H4 (cell line): ENCODE results near the gene OAS2. TPM values are rescaled to one million over a fixed set of nuclear protein-coding genes. Genes with fewer than 3 reads are reported as not detected.

Experiments used
- DNase-seq: peaks from one replicate; pipeline ENCODE4 v3.0.0-alpha.2; 2015; ENCODE audit warnings: low spot score
- total RNA-seq: library from RNA; depleted of rRNA; stranded (reverse); fragments of >200 nt; shearing (Covaris generic); gene quantifications from 2 replicates; pipeline ENCODE4 v1.2.3, GENCODE V29; 2014; rRNA removed

OAS2 gene, protein sequence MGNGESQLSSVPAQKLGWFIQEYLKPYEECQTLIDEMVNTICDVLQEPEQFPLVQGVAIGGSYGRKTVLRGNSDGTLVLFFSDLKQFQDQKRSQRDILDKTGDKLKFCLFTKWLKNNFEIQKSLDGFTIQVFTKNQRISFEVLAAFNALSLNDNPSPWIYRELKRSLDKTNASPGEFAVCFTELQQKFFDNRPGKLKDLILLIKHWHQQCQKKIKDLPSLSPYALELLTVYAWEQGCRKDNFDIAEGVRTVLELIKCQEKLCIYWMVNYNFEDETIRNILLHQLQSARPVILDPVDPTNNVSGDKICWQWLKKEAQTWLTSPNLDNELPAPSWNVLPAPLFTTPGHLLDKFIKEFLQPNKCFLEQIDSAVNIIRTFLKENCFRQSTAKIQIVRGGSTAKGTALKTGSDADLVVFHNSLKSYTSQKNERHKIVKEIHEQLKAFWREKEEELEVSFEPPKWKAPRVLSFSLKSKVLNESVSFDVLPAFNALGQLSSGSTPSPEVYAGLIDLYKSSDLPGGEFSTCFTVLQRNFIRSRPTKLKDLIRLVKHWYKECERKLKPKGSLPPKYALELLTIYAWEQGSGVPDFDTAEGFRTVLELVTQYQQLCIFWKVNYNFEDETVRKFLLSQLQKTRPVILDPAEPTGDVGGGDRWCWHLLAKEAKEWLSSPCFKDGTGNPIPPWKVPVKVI
- total RNA-seq, result 40.3 and 49.7 TPM in 2 replicates

DNA sequence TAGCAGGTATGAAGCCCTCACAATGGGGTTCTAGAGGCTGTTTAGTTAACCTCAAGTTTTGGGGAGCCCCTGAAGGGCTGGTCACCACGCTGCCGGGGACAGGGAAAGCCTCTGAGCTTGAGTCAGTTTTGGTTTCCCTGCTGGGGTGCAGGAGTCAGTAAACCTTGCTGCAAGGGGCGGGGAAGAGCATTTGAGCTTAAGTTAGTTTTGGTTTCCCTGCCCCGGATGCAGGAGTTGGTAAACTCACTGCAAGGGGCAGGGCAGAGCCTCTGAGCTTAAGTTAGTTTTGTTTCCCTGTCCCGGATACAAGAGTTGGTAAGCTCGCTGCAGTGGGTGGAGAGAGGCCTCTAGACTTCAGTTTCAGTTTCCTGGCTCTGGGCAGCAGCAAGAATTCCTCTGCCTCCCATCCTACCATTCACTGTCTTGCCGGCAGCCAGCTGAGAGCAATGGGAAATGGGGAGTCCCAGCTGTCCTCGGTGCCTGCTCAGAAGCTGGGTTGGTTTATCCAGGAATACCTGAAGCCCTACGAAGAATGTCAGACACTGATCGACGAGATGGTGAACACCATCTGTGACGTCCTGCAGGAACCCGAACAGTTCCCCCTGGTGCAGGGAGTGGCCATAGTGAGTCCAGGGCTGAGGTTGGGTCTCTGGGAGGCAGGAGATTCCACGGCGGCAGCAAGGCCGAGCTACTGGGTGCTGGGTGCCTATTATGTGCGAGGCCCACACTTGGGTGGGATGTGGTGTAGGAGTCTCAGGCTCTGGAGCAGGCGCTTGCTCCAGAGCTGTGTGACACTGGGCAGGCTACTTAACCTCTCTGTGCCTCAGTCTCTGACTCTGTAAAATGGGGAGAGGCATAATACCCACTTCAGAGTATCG lies at the start of gene OAS2:
Gene OAS2 (plus strand): TSS at position 357 of the 878 bp plus-strand sequence. CDS start 90 bp downstream, at position 447.
- peak; percentile 87 for DNase-seq

- no peak for DNase-seq
Observed at GRCh38 chr12:112928978-112929377, 49.3 kb upstream of the OAS2 start.

DNA sequence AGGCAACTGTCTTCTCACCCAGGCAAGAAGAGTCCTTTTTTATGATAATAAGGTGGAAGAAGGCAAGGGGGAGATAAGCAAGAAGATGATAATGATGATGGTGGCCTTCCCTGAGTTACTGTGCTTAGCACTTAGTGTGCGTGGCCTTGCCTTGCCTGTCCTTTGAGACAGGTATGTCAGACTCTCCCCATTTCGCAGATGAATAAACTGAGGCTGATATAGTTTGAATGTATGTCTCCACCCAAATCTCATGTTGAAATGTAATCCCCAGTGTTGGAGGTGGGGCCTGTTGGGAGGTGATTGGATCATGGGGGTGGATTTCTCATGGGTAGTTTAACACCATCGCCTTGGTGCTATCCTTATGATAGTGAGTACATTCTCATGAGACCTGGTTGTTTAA lies 48.6 kb upstream of the OAS2 start:
- DNase-seq, result no peak

GRCh38 chr12:112930350-112930749 lies 48.0 kb upstream of the OAS2 start:
- no peak for DNase-seq

DNA sequence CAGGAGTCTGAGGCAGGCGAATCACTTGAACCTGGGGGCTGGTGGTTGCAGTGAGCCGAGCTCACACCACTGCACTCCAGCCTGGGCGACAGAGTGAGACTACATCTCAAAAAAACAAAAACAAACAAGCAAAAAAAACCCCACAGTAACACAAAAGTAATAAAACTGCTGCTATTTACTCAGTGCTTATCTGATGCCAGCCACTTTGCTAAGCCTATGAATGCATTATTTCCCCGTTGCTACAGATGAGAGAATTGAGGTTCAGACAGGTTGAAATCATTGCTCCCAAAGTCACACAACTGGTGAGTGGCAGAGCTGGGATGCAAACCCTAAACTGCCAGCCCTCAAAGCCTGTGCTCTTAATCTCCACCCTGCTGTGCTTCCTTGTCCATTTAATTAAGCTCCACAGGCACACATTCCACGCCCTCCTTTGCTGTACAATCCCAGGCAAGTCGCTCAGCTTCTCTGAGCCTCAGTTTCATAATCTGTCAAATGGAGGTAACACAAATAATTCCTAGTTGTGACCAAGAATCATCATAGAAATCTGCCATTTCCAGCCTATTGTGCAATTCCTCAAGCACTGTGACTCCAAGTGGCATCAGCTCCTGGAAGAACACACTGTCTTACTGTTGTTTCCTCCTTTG lies 45.7 kb upstream of the OAS2 start:
- no peak for DNase-seq

GRCh38 chr12:112933129-112933505 lies 45.2 kb upstream of the OAS2 start:
- no peak for DNase-seq

- DNase-seq, result no peak
Observed at GRCh38 chr12:112936264-112936663, 42.1 kb upstream of the OAS2 start.

GRCh38 chr12:112936927-112937326 lies 41.4 kb upstream of the OAS2 start:
- DNase-seq, result no peak

DNA sequence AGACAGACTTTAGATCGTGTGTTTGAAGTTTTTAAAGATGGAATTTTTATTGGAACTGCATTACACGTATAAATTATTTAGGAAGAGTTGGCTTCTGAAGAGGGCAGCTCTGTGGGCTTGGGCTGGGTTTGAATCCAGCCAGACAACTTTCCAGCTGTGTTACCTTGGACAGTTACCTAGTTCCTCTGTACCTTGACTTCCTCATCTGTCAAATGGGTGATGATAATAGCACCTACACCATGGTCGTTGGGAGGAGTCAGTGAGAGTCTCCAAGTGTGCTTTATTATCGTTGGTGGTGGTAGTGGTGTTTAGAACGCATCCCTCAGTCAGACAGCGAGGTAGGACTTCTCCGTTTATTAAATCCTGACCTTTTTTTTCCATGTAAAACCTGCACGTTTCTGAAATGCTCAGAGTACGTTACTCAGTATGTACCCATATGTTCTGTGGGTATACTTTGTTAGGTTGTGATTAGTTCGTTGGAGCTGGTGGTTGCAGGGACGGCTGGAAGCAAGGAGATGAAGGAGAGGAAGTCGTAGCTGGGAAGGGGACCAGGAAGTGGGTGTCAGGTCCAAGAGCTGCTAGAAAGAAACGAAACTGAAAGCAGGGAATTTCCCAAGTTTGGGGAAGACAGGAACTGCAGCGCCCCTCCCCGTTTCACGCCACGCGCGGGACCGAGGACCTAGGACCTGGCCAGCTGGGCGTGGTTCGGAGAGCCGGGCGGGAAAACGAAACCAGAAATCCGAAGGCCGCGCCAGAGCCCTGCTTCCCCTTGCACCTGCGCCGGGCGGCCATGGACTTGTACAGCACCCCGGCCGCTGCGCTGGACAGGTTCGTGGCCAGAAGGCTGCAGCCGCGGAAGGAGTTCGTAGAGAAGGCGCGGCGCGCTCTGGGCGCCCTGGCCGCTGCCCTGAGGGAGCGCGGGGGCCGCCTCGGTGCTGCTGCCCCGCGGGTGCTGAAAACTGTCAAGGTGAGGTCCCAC lies 40.3 kb upstream of the OAS2 start, which contains the start of gene OAS3:
Gene OAS3 (plus strand): TSS at position 734 of the 979 bp plus-strand sequence. CDS start 57 bp downstream, at position 791.
- peak; percentile 94 for DNase-seq

DNA sequence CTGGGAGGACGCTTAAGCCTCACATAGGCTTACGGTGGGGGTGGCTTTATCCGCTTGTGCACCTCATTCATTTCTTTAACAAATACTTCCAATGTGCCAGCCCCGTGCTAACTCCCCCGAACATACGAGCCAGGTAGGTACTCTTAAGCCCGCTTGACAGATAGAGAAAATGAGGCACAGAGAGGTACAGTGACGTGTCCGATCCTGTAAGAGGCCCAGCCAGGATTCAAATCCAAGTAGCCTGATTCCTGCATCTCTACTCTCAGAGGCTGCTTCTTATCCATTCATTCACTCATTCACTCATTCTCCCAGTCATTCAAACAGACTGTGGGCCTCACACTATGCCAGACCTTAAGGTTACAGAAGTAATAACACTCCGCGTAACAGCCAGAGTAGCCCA lies 39.6 kb upstream of the OAS2 start:
- no peak for DNase-seq

DNA sequence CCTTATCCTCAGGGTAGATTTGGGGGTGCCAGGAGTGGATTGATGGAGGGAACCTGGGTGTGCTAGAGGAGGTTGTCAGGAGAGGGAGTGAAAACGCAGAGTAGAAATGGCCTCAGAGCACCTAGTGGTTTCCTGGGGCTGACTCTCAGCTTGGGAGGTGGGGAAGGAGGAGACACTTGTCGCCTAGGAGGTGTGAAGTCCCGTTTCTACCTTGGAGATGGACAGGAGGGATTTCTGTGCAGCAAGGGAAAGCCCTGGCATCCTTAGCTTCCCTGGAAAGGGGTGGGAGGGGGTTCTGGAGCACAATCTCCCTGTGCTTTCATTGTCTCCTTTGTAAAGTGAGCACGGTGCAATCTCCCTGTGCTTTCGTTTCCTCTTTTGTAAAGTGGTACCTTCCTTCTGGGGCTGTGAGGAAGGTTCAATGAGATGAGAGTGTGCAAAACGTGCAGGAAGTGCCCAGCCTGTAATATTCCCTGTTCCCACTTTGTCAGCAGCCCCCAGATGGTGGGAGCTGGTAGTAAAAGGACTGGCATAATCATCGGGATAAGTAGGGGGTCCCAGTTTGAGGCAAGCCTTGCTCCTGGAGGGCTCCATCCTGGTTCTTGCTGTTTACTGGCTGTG lies 38.4 kb upstream of the OAS2 start:
- no peak for DNase-seq

DNA sequence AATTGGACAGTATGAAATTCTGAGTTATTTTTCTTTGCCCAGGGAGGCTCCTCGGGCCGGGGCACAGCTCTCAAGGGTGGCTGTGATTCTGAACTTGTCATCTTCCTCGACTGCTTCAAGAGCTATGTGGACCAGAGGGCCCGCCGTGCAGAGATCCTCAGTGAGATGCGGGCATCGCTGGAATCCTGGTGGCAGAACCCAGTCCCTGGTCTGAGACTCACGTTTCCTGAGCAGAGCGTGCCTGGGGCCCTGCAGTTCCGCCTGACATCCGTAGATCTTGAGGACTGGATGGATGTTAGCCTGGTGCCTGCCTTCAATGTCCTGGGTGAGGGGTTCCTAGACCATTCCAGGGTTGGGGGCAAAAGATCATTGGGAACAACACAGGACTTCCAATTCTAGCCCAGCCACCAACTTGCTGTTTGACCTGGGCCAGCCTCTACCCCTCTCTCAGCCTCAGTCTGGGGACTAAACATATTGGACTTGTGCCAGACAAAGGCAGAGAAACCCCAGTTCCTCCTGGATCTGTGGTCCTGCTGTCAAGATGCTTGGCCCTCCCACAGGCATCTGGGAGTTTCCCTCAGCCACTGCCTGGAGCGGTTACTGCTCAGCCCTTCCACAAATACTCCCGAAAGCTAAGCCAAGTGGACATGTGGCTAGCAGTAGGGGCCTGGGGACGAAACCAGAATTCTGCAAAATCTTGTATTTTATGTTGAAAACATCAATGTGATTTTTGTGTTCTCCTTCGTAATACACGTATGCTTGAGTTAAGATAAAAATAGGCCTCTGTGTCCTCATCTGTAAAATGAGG lies 36.6 kb upstream of the OAS2 start:
- no peak for DNase-seq

DNA sequence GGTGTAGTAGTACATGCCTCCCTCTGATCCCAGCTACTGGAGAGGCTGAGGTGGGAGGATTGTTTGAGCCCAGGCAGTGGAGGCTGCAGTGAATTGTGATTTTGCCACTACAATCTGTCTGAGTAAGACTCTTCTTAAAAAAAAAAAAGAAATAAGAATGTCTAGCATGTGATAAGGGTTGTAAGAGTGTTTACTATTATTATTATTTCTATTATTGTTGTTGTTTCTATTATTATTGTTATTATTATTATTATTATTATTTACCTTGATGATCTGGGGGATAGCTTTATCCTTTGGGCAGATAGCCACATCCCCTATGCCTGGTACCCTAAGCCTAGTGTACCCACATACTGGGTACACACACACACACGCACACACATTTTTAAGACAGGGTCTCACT lies 35.7 kb upstream of the OAS2 start:
- DNase-seq, result no peak

DNA sequence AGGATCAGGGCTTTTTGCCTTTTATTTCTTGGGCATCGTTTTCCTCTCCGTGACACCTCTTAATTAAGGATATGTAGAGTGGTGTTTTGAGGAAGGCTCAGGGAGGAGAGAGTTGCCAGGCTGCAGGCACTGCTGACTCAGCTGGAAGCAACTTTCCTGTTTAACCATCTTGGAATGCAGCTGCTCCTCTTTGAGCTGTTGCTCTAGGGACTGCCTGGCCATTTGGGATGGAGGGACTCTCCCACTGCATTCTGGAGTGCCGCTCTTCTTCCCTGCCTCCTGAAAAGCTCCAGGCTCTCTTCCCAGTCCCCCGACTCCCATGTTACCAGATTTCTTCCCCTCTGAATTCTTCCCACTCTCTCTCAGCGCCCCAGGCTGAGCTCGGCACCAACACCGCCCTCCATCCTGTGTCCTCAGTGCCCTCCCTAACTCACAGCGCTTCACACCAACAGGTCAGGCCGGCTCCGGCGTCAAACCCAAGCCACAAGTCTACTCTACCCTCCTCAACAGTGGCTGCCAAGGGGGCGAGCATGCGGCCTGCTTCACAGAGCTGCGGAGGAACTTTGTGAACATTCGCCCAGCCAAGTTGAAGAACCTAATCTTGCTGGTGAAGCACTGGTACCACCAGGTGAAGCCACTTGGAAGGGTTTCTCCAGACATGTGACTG lies 34.2 kb upstream of the OAS2 start:
- no peak for DNase-seq

GRCh38 chr12:112945515-112945914 lies 32.8 kb upstream of the OAS2 start:
- DNase-seq, result no peak

DNA sequence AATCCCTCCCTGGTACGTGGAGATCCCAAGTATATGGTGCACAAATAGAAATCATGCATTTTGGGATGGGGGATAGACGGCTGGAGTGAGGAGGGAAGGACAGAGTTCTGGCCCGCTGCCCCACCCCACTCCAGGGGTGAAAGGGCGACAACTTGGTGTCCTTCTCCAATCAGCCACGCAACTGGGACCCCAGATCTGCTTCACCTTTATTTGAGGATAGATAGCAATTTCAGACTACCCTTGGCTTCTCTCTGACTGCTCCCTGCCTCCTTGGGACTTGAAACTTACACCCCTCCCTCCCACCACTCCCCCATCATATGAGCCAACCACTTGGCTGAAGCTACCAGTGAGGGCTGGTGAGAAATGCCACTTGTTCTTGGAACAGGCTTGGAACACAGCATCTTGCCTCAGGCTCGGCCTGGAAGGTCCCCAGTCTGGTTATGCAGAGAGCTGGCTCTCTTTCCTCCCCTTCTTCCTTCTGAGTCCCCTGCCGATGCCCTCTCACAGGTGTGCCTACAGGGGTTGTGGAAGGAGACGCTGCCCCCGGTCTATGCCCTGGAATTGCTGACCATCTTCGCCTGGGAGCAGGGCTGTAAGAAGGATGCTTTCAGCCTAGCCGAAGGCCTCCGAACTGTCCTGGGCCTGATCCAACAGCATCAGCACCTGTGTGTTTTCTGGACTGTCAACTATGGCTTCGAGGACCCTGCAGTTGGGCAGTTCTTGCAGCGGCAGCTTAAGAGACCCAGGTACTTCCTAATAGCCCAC lies 31.9 kb upstream of the OAS2 start:
- no peak for DNase-seq

- no peak for DNase-seq
Observed at GRCh38 chr12:112947314-112947713, 31.0 kb upstream of the OAS2 start.

GRCh38 chr12:112947761-112948160 lies 30.6 kb upstream of the OAS2 start:
- no peak for DNase-seq
